Stimulated activated CD4-positive, alpha-beta T cell treated with anti-CD3 and anti-CD28 coated beads, Interleukin-1b, Interleukin-23, amount 100 ng/mL, for 1 hour (primary cell): ENCODE data around the gene ACSM5.
A peak's percentile ranks its signal among the peaks of the same experiment; 100 is the strongest.

Source experiments
- DNase-seq, 2 donors: peaks; one replicate each; pipeline ENCODE4 v3.0.0-alpha.2; 2020; ENCODE audit warnings: low read depth in 2 of 2

The ACSM5 gene

GRCh38 chr16:20409398-20410120, at the start of gene ACSM5:
TSS of gene ACSM5 (plus strand) at chr16:20409534. CDS start at chr16:20411485, 1,951 bp downstream.
- DNase-seq, result no peak

GRCh38 chr16:20359997-20360396, 49.3 kb upstream of the ACSM5 start:
- no peak for DNase-seq

- no peak for DNase-seq
These were observed 46.1 kb upstream of the ACSM5 start for GRCh38 chr16:20363191-20363590.

GRCh38 chr16:20364051-20364450, 45.3 kb upstream of the ACSM5 start:
- no peak for DNase-seq

GRCh38 chr16:20369452-20370054, 39.8 kb upstream of the ACSM5 start:
- no peak for DNase-seq

- no peak for DNase-seq
These were observed 36.6 kb upstream of the ACSM5 start for GRCh38 chr16:20372701-20373100.

GRCh38 chr16:20377181-20377580, 32.2 kb upstream of the ACSM5 start:
- no peak for DNase-seq

GRCh38 chr16:20380782-20381181, 28.6 kb upstream of the ACSM5 start:
- no peak for DNase-seq

- no peak for DNase-seq
These were observed 27.0 kb upstream of the ACSM5 start for GRCh38 chr16:20382202-20382948.

GRCh38 chr16:20383106-20384029, 26.0 kb upstream of the ACSM5 start:
- peak in 1 of 2 donors; percentile 11 for DNase-seq

- peak in 1 of 2 donors; percentile 24 for DNase-seq
These were observed 23.2 kb upstream of the ACSM5 start for GRCh38 chr16:20385844-20386832.

GRCh38 chr16:20387978-20388377, 21.4 kb upstream of the ACSM5 start:
- no peak for DNase-seq

- DNase-seq, result no peak
These were observed 20.5 kb upstream of the ACSM5 start for GRCh38 chr16:20388854-20389253.

GRCh38 chr16:20391045-20391444, 18.3 kb upstream of the ACSM5 start:
- no peak for DNase-seq

- DNase-seq, result no peak
These were observed 15.3 kb upstream of the ACSM5 start for GRCh38 chr16:20393801-20394577.

- no peak for DNase-seq
These were observed 13.4 kb upstream of the ACSM5 start for GRCh38 chr16:20395946-20396345.

- DNase-seq, result no peak
These were observed 12.4 kb upstream of the ACSM5 start for GRCh38 chr16:20396846-20397467.

GRCh38 chr16:20397468-20398074, 11.8 kb upstream of the ACSM5 start:
- no peak for DNase-seq

- DNase-seq, result no peak
These were observed 10.7 kb upstream of the ACSM5 start for GRCh38 chr16:20398603-20399002.
